22Rv1 (cell line): ENCODE data around the gene TREML4.

Experiments used
- ZFX ChIP-seq: fragments of 450-650 bp; IDR thresholded peaks from 2 replicates; pipeline ENCODE4 v1.6.1; 2017; ENCODE audit warnings: antibody characterized with exemption, borderline replicate concordance
- TF ChIP-seq, protein P1 (sequence below): fragments of 450-650 bp; IDR thresholded peaks from 2 replicates; pipeline ENCODE4 v1.5.1; 2017; ENCODE audit warnings: mild to moderate bottlenecking

DNA sequence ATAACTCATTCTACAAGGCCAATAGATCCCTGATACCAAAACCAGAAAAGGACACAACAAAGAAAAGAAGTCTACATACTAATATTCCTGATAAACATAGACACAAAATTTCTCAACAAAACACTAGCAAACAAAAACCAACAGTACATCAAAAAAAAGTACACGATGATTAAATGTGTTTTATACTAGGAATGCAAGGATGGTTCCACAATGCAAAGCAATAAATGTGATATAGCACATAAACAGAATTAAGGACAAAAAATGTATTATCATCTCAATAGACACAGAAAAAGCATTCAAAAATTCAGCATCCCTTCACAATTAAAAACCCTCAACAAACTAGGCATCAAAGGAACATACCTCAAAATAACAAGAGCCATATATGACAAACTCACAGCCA, 35.1 kb downstream of the TREML4 start:
- TF ChIP-seq, protein P1, sequence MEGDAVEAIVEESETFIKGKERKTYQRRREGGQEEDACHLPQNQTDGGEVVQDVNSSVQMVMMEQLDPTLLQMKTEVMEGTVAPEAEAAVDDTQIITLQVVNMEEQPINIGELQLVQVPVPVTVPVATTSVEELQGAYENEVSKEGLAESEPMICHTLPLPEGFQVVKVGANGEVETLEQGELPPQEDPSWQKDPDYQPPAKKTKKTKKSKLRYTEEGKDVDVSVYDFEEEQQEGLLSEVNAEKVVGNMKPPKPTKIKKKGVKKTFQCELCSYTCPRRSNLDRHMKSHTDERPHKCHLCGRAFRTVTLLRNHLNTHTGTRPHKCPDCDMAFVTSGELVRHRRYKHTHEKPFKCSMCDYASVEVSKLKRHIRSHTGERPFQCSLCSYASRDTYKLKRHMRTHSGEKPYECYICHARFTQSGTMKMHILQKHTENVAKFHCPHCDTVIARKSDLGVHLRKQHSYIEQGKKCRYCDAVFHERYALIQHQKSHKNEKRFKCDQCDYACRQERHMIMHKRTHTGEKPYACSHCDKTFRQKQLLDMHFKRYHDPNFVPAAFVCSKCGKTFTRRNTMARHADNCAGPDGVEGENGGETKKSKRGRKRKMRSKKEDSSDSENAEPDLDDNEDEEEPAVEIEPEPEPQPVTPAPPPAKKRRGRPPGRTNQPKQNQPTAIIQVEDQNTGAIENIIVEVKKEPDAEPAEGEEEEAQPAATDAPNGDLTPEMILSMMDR, result no peak
- no peak for TF ChIP-seq ZFX
